GM20431 (cell line): ENCODE results near the gene TRIOBP.

Experiments
- in situ Hi-C: fragments of 300-500 bp; cut with MseI, MboI; formaldehyde crosslinking; loops from one replicate; pipeline ENCODE4 v1.15.0; 2020; ENCODE audit warnings: low sequenced_read_pairs; ENCODE audit not compliant: unreplicated experiment

Gene TRIOBP

GRCh38 chr22:37764622-37765021 lies 67.8 kb downstream of the TRIOBP start:
- in situ Hi-C loops: no loop called here

GRCh38 chr22:37765498-37765897 lies 68.7 kb downstream of the TRIOBP start:
- in situ Hi-C loops: no loop called here

- in situ Hi-C loops: no loop called here
Observed at GRCh38 chr22:37765953-37766576, 69.2 kb downstream of the TRIOBP start.

GRCh38 chr22:37768273-37768672 lies 71.4 kb downstream of the TRIOBP start:
- in situ Hi-C loops: no loop called here

GRCh38 chr22:37769056-37769455 lies 72.2 kb downstream of the TRIOBP start:
- in situ Hi-C loops: no loop called here

- in situ Hi-C loops: no loop called here
Observed at GRCh38 chr22:37771081-37771480, 74.2 kb downstream of the TRIOBP start.

DNA sequence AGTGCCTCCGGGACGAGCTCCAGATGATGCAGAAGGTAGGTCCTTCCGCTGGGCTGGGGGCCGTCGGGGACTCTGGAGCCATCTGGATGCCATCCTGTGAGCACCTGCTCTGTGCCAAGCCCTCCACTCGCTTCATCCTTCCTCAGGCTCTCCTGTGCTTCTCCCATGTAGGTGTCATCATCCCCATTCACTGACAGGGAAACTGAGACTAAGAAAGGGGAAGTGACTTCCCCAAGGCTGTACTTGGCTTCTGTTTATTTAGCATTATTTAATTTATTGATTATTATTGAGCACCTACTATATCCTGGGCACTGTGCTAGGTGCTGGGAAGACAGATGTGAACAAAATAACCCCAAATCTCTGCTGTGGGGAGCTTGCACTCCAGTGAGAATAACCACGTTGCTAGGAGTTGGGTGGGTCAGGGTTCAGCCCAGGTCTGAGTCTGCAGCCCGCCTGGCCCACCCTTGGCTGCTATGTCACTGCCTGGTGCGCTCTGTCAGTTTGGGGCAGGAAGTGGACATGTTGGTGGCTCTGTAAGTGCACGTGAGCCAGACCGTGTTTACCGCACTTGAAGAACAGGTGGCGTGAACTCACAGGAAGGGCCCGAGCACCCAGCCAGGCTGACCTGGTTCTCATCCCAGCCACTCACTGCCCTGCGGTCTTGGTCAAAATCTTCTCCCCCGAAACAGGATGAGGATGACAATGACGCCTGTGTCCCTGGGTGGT lies 75.0 kb downstream of the TRIOBP start:
- in situ Hi-C loops: no loop called here

GRCh38 chr22:37774728-37775127 lies 77.9 kb downstream of the TRIOBP start:
- in situ Hi-C loops: no loop called here

GRCh38 chr22:37775785-37776638 lies 79.2 kb downstream of the TRIOBP start:
- in situ Hi-C loops: no loop called here

DNA sequence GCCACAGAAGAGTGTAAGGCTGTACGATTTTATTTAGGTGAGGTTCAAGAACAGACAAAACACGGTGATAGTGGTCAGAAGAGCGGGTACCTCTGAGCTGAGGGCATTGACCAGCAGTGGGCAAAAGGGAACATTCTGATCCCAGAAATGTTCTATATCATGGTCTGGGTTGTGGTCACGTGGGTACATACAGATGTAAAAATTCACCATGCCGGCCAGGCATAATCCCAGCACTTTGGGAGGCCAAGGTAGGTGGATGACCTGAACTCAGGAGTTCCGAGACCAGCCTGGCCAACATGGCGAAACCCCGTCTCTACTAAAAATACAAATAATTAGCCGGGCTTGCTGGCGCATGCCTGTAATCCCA lies 79.8 kb downstream of the TRIOBP start:
- in situ Hi-C loops: no loop called here

DNA sequence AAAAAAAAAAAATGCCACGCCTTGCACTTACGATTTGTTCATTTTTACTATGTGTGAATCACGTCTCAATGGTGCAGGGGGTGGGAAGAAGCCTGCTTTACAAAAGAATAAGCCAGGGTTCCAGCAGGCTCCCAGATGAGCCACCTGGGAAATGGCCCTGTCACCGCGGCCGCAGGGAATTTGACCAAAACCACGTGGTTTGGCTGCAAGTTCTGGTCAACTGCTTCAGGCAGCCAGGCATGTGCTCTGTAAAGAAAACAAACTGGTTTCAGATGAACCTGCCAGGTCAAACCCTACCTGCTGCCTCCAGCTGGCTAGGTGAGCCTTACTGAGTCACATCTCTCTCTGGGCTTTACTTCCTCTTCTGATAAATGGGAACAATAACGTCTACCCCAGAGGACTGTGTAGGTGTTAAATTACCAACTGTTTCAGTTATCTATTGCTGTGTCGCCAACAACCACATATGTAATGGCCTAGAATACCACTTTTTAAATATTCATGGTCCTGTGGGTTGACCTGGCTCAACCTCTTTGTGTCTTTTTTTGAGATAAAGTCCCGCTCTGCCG lies 80.4 kb downstream of the TRIOBP start:
- in situ Hi-C loops: no loop called here

- in situ Hi-C loops: no loop called here
Observed at GRCh38 chr22:37778370-37779009, 81.6 kb downstream of the TRIOBP start.

GRCh38 chr22:37781434-37782059 lies 84.7 kb downstream of the TRIOBP start:
- in situ Hi-C loops: no loop called here

DNA sequence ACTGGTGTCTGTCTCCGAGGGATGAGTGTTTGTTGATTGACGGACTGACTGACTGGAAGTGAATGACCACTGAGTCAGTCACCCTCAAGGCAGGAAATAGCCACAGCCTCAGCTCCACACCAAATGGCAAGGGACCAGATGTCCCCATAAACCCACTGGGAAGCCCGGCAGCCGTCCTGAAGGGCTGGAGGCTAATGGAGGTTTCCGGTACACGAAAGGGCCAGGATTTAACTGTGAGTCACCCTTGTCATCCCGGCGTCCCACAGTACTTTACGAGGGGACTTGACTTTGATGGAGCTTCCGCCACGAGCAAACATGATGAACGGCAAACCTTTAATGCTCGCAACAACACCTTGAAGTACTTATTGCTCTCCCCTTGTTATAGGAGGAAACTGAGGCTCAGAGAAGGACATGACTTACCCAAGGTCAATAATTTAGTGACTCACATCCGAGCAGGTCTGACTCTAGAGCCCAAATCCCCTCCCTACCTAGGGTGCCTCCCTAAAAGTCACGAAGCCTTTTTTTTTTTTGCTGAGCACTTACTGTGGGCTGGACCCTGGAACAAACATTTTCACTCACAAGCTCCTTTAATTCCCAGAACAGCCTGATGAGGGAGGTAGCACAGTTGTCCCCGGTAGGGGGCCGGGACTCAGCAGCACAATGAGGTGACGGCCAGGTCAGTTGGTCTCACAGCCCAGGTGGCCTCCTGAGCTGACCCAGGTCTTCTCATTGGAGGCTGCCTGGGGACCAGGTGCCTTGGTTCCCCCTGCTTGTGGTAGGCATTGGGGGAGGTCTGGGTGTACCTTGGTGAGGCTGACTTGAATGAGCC lies 85.7 kb downstream of the TRIOBP start:
- in situ Hi-C loops: no loop called here

GRCh38 chr22:37784829-37785495 lies 88.1 kb downstream of the TRIOBP start:
- in situ Hi-C loops: no loop called here

DNA sequence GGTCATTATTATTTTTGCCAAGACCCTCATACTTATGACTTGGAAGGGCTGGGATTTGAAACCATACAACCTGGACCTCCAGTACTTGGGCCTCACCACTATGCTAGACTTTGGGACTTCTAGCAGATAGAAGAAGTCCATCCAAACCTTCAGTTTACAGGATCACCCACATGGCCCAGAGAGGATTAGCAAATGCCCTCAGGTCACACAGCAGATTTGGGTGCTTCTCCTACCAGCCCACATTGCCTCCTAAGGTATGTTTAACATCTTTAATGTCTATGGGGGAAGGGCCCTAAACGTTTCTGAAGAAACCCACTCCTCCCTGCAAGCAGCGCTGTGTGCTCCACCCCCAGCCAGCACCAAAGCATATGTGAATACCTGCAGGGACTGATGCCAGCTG lies 93.4 kb downstream of the TRIOBP start:
- in situ Hi-C loops: no loop called here

DNA sequence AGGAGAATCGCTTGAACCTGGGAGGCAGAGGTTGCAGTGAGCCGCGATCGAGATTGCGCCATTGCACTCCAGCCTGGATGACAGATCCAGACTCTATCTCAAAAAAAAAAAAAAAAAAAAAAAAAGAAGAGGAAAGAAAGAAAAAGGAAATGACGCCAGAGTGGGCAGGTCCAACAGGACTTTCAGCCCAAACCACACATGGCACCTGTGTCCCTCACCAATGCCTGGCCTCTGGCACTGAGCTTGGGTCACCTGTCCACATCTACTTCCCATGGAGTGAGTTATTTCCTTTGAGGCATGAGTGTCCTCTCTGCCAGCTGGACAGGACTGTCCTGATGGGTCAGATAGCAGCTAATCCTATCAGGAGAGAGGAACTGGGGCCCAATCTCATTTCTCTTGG lies 95.6 kb downstream of the TRIOBP start:
- in situ Hi-C loops: no loop called here

- in situ Hi-C loops: no loop called here
Observed at GRCh38 chr22:37794376-37794775, 97.5 kb downstream of the TRIOBP start.
